Measurements from ENCODE around the gene HMCN2. TPM values are rescaled to one million over a fixed set of nuclear protein-coding genes. Genes with fewer than 3 reads are reported as not detected.

The HMCN2 gene
- total and polyA plus RNA-seq, 2 donors (not counting 3 experiments of a cell fraction or from before 2014, with no cell fraction given), result 0.04 to 0.24 TPM

DNA sequence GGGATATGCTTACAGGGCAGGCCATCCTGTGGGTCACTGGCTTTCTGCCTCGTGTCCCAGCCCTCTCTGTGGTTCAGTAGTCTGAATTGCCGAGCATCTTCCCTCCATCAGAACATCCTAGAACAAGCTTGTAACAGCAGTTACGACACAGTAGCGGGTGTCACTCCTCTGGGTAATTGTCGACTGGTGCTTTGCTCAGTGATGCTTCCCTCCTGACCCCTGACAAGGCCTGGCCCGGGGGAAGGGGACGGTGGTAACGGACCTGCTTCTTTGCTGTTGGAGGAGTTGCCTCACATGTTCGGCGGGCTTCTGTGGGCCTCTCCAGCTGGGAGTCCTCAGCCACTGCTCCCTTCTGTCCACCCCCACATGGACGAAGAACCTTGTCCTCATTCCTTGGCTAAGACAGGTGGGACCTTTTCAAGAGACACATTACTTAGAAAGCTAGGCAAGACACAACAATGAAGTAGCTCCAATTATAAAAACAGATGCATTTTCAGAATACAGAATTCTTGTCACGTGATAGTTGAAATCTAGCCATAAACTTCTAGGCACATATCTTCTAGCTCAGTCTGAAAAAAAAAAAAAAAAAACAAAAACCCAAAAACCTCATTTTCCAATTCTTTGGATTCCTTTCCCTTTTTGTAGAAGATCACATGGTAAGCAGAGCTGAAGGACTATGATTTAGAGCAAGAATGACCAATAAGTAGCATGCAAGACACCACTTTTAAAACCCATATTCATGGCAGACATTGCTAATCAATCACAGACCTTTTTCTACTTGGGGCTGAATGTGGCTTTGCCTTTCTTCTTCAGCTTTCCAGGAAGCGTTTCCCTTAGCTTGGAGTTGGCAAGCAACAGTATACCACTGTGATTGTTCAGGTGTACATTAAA is 25.0 kb downstream of the HMCN2 start:
- Histone ChIP-seq H3K9me3 (replicated peaks; ENCODE audit: control insufficient read depth, insufficient read depth, low read length) (no peaks in the 10 kb centered on the region), H3K27ac (ENCODE audit: insufficient read depth, low read depth, low read length) (no peak overlapping the region), H3K9ac (replicated peaks; ENCODE audit: extremely low read depth, insufficient read depth, low read length) (no peak overlapping the region), H3K4me1 (ENCODE audit: control insufficient read depth, extremely low read depth, insufficient read depth, low read length) (no peaks in the 10 kb centered on the region), H3K36me3 (ENCODE audit: control insufficient read depth in 2 of 2, extremely low read depth in 1 of 2, insufficient read depth in 2 of 2, low read length in 2 of 2) (no peaks in the 10 kb centered on the region), H3K9me1 (replicated peaks; ENCODE audit: control insufficient read depth, extremely low read depth, insufficient read depth, low read length) (no peaks in the 10 kb centered on the region), H3K4me3 (replicated peaks in 1 of 3; ENCODE audit: insufficient read depth in 1 of 3, low read depth in 1 of 3, low read length in 3 of 3) (no peak overlapping the region), H4K20me1 (replicated peaks; ENCODE audit: control insufficient read depth, extremely low read depth, insufficient read depth, low read length) (no peaks in the 10 kb centered on the region), H3K4me2 (ENCODE audit: insufficient read depth, low read length) (no peak overlapping the region), H3K27me3 (ENCODE audit: control insufficient read depth in 2 of 2, insufficient read depth in 2 of 2, low read length in 2 of 2) (peaks cover 3 to 10% of the 10 kb centered on the region in 2 experiments), H3K79me2 (ENCODE audit: control insufficient read depth, insufficient read depth, low read length) (no peaks in the 10 kb centered on the region), H2AFZ (ENCODE audit: low read depth, low read length) (no peak overlapping the region)
- TF ChIP-seq MYC (IDR thresholded peaks at IDR 0.05; ENCODE audit: low read depth, low read length) (no peak), GATA2 (IDR thresholded peaks at IDR 0.05; ENCODE audit: insufficient read depth, insufficient read length, low read depth, low read length) (no peak), POLR2A (IDR thresholded peaks at IDR 0.05; ENCODE audit: low read depth, low read length) (no peak), FOS (IDR thresholded peaks at IDR 0.05; ENCODE audit: borderline replicate concordance, insufficient read depth, low read length) (no peak)
- TF ChIP-seq, protein P1, sequence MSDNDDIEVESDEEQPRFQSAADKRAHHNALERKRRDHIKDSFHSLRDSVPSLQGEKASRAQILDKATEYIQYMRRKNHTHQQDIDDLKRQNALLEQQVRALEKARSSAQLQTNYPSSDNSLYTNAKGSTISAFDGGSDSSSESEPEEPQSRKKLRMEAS (IDR thresholded peaks at IDR 0.05; ENCODE audit: insufficient read depth, insufficient read length), result no peak
- POLR2A ChIA-PET, result no interaction called here
- no peak for FAIRE-seq
- BruUV-seq (replicated peaks), result no TSS peak
- dilution Hi-C loops (cut with MboI; ENCODE audit: extremely low pct_ligation_motif_present, low sequenced_read_pairs), result no loop called here
- CTCF ChIA-PET, result interaction anchor here (0.7 to 1.2 kb wide), 3 partner anchors 23 to 31 kb away, joined by 3 read pairs; no protein-coding TSS in a partner anchor
- intact Hi-C loops (cut with micrococcal nuclease), result no loop called here
- no peak for DNase-seq (ENCODE audit: low read depth, low spot score)

DNA sequence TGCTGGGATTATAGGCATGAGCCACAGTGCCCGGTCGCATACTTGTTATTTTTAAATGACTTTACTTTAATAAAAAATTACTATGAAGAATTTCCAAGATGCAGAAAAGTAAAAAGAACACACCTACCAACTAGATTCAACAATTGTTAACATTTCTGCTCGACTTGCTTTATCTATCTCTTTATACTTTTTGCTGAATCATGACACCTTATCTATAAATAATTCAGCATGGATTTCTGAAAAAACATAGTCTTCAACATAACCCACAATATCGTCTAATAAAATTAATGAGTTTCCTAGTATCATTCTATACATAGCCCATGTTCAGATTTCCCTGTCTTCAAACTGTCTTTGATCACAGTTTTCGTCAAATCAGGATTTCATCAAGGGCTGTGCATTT is 25.9 kb downstream of the HMCN2 start:
- Histone ChIP-seq H3K36me3 (ENCODE audit: control insufficient read depth in 2 of 2, extremely low read depth in 1 of 2, insufficient read depth in 2 of 2, low read length in 2 of 2) (no peaks in the 10 kb centered on the region), H3K27ac (ENCODE audit: insufficient read depth, low read depth, low read length) (no peak overlapping the region), H3K4me2 (ENCODE audit: insufficient read depth, low read length) (no peak overlapping the region), H3K27me3 (ENCODE audit: control insufficient read depth in 2 of 2, insufficient read depth in 2 of 2, low read length in 2 of 2) (peaks cover 3 to 10% of the 10 kb centered on the region in 2 experiments), H3K9ac (replicated peaks; ENCODE audit: extremely low read depth, insufficient read depth, low read length) (no peak overlapping the region), H3K4me3 (replicated peaks in 1 of 3; ENCODE audit: insufficient read depth in 1 of 3, low read depth in 1 of 3, low read length in 3 of 3) (no peak overlapping the region), H3K9me1 (replicated peaks; ENCODE audit: control insufficient read depth, extremely low read depth, insufficient read depth, low read length) (no peaks in the 10 kb centered on the region), H4K20me1 (replicated peaks; ENCODE audit: control insufficient read depth, extremely low read depth, insufficient read depth, low read length) (no peaks in the 10 kb centered on the region), H3K79me2 (ENCODE audit: control insufficient read depth, insufficient read depth, low read length) (no peaks in the 10 kb centered on the region), H3K9me3 (replicated peaks; ENCODE audit: control insufficient read depth, insufficient read depth, low read length) (no peaks in the 10 kb centered on the region), H2AFZ (ENCODE audit: low read depth, low read length) (no peak overlapping the region), H3K4me1 (ENCODE audit: control insufficient read depth, extremely low read depth, insufficient read depth, low read length) (no peaks in the 10 kb centered on the region)
- intact Hi-C loops (cut with micrococcal nuclease) (no loop called here), dilution Hi-C loops (cut with MboI; ENCODE audit: extremely low pct_ligation_motif_present, low sequenced_read_pairs) (no loop called here)
- ChIA-PET POLR2A (interaction anchor here (0.6 to 0.7 kb wide), 2 partner anchors 11 to 28 kb away, joined by 3 read pairs; no protein-coding TSS in a partner anchor), CTCF (interaction anchor here (0.7 kb wide), 1 partner anchor 26 kb away, joined by 3 read pairs; no protein-coding TSS in a partner anchor)
- no peak for TF ChIP-seq POLR2AphosphoS5 (IDR thresholded peaks at IDR 0.05; ENCODE audit: insufficient read depth, low read depth, low read length)
- TF ChIP-seq POLR2A (IDR thresholded peaks at IDR 0.05; ENCODE audit: low read depth, low read length), result no peak
- TF ChIP-seq, protein P1 (IDR thresholded peaks at IDR 0.05; ENCODE audit: insufficient read depth, insufficient read length), result no peak
- TF ChIP-seq JUN (IDR thresholded peaks at IDR 0.05; ENCODE audit: borderline replicate concordance, insufficient read depth, insufficient read length, low read depth), result no peak
- TF ChIP-seq GATA2 (IDR thresholded peaks at IDR 0.05; ENCODE audit: insufficient read depth, insufficient read length, low read depth, low read length), result no peak
- no peak for TF ChIP-seq EZH2 (IDR thresholded peaks at IDR 0.05; ENCODE audit: borderline replicate concordance, low read depth, low read length, severe bottlenecking)
- TF ChIP-seq, protein P2, sequence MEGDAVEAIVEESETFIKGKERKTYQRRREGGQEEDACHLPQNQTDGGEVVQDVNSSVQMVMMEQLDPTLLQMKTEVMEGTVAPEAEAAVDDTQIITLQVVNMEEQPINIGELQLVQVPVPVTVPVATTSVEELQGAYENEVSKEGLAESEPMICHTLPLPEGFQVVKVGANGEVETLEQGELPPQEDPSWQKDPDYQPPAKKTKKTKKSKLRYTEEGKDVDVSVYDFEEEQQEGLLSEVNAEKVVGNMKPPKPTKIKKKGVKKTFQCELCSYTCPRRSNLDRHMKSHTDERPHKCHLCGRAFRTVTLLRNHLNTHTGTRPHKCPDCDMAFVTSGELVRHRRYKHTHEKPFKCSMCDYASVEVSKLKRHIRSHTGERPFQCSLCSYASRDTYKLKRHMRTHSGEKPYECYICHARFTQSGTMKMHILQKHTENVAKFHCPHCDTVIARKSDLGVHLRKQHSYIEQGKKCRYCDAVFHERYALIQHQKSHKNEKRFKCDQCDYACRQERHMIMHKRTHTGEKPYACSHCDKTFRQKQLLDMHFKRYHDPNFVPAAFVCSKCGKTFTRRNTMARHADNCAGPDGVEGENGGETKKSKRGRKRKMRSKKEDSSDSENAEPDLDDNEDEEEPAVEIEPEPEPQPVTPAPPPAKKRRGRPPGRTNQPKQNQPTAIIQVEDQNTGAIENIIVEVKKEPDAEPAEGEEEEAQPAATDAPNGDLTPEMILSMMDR (IDR thresholded peaks at IDR 0.05; ENCODE audit: extremely low read depth in 1 of 2, insufficient read depth in 1 of 2, low read depth in 1 of 2, low read length in 2 of 2), result no peak
- TF ChIP-seq MYC (IDR thresholded peaks at IDR 0.05; ENCODE audit: low read depth, low read length), result no peak
- no peak for TF ChIP-seq FOS (IDR thresholded peaks at IDR 0.05; ENCODE audit: borderline replicate concordance, insufficient read depth, low read length)
- DNase-seq (ENCODE audit: low read depth, low spot score) (no peak), FAIRE-seq (no peak)
- no TSS peak for BruUV-seq (replicated peaks)
